ENCODE data around the gene PRKAR1B.

Gene PRKAR1B

GRCh38 chr7:585229-585711, 141.8 kb downstream of the PRKAR1B start:
- no peak for DNase-seq

- DNase-seq: no peak
Observed at GRCh38 chr7:584820-585219, 142.3 kb downstream of the PRKAR1B start.

- peak; percentile 90 for DNase-seq
Observed at GRCh38 chr7:584122-584465, 143.0 kb downstream of the PRKAR1B start.

GRCh38 chr7:583410-584121, 143.5 kb downstream of the PRKAR1B start:
- no peak for DNase-seq

GRCh38 chr7:582931-583330, 144.2 kb downstream of the PRKAR1B start:
- DNase-seq: no peak

- DNase-seq: no peak
Observed at GRCh38 chr7:582081-582835, 144.8 kb downstream of the PRKAR1B start.

GRCh38 chr7:578386-578785, 148.7 kb downstream of the PRKAR1B start:
- no peak for DNase-seq

DNA sequence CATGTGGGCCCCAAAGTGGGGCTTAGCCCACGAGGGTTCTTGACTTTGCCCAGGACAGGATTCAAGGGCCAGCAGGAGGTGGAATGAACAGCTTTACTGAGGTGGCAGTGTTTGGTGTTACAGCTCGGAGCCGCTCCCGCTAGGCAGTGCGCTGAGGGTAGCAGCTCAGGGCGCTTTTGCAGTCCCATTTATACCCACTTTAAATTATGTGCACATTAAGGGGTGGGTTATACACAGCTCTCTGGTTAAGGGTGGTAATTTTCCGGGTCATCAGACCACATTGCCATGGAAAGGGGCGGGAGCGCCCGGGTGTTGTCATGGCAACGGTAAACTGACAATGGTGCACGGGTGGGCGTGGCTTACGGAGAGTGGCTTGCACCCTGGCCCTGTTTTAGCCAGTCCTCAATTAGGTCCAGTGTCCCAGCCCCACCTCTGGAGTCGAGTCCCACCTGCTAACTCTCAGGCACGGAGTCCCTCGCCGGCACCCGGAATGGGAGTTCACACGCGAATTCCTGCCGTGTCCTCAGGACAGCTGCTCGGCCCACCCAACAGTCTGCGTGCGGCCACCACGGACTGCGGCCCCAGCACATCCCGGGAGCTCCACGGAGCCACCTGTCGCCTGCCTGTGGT, 149.2 kb downstream of the PRKAR1B start:
- no peak for DNase-seq

DNA sequence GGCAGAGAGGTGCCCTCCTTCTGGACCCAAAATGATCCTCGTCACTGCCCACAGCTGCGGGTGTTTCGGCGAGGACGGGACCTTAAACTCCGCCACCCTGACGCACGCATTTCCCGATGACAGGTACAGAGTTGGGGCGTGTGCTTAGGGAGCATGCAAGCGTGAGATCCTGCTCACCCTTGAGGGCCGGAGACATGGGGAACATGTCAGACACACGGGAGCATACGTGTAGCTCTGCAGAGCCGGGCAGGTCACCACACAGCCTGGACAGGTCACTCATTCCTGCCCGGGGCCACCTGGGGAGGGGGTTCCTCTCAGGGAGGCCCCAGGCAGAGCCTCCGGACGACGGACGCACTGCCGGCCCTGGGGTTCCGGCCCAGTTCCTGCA, 149.8 kb downstream of the PRKAR1B start:
- DNase-seq: no peak

DNA sequence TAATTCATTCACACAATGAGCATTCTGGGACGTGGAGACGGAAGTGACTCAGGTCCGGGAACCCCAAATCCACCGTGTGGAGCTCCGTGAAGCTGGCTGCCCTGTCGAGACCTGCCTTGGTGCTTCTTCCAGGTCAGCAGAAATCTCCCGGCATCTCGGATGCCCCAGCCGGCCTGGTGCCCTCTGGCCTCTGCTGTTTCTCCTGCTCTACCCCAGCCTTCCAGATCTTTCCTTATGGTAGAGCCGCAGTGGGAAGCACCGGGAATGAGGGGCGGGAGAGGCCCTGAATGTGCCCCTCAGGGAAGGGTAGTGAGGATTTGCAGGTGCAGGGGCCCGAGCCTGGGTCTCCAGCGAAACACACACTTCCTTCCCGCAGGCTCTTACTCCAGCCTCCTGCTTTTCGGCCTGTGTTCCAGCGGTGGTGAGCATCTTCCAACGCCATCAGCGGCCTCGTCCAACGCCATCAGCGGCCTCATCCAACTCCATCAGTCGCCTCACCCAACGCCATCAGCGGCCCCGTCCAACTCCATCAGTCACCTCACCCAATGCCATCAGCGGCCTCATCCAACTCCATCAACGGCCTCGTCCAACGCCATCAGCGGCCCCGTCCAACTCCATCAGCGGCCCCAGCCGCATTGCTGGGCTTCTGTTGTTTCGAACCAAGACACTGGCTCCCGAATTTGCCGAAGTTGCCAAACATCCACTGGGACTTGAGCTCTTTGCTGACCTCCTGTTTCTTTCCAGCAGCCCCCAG, 150.4 kb downstream of the PRKAR1B start:
- DNase-seq: no peak

GRCh38 chr7:575425-576366, 151.4 kb downstream of the PRKAR1B start:
- DNase-seq: no peak

DNA sequence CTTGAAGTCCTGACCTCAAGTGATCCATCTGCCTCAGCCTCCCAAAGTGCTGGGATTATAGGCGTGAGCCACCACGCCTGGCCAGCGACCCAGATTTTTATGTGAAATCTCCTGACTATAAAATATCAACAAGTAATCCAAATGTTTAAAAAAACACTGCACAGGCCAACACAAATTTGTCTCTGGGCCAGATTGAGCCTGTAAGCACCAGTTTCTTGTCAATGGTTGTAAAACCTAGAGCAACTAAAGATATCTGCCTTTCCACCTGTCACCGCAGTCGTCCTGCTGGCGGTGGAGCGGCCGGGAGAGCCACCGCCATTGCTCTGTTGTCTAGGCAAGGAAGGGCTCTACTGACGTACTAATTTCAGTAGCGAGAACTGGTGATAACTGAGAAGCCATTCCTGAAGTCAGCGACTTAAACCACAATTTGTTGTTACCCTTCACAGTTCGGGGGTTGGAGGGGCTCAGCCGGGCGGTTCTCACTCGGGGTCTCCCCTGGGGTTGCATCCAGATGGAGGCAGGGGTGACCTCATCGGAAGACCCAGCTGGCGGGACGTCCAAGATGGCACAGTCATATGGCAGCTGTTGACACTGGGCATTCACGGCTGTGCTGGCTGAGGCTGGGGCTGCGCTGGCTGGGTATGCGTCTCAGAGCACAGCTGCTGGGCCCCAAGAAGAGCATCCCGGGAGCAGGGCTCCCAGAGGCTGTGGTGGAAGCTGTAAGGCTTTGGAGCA, 152.3 kb downstream of the PRKAR1B start:
- no peak for DNase-seq

GRCh38 chr7:573933-574381, 153.1 kb downstream of the PRKAR1B start:
- DNase-seq: no peak

GRCh38 chr7:573269-573932, 153.7 kb downstream of the PRKAR1B start:
- no peak for DNase-seq

GRCh38 chr7:572416-573268, 154.4 kb downstream of the PRKAR1B start:
- no peak for DNase-seq

- DNase-seq: no peak
Observed at GRCh38 chr7:571718-572415, 155.2 kb downstream of the PRKAR1B start.

- DNase-seq: no peak
Observed at GRCh38 chr7:571096-571717, 155.9 kb downstream of the PRKAR1B start.

- DNase-seq: no peak
Observed at GRCh38 chr7:570801-571070, 156.3 kb downstream of the PRKAR1B start.
